HG03103 (cell line): Measurements from ENCODE around the gene LDB3.

Experiments
- ATAC-seq: cut with Tn5 transposase; IDR thresholded peaks from one replicate; pipeline ENCODE4 v1.9.1; 2021; ENCODE audit warnings: low read depth; ENCODE audit not compliant: unreplicated experiment

Gene LDB3

GRCh38 chr10:86684331-86685097, 16.2 kb downstream of the LDB3 start:
- no peak for ATAC-seq

GRCh38 chr10:86685416-86685815, 17.1 kb downstream of the LDB3 start:
- no peak for ATAC-seq

- ATAC-seq: no peak
These were observed 17.8 kb downstream of the LDB3 start for GRCh38 chr10:86685893-86686632.

DNA sequence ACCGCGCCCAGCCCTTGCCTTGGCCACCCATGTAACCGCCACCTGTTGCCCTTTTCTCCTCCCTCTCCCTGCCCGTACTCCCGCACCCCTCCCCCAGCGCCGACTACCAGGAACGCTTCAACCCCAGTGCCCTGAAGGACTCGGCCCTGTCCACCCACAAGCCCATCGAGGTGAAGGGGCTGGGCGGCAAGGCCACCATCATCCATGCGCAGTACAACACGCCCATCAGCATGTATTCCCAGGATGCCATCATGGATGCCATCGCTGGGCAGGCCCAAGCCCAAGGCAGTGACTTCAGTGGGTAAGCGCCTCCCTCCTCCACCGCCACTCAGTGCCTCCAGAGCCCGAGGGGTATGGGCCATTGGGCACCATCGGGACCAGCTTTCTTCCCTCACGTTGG, 18.7 kb downstream of the LDB3 start:
- no peak for ATAC-seq

DNA sequence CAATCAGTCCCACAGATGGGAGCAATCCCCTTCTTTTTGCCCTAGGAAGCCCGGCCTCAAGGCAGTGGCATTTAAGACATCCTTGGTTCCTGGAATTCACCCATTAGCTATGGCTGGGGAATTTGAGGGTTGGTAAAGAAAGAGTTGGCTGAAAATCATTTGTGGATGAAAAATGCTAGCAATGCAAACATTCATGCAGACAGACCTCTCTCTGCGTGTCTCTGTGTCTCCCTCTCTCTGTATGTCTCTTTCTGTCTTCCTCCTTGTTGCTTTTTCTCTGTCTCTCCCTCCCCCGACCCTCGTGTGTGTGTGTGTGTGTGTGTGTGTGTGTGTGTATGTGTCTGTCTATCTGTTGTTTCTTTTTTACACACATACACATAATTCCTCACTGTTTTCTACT, 19.4 kb downstream of the LDB3 start:
- no peak for ATAC-seq

- peak; percentile 81 for ATAC-seq
These were observed 20.1 kb downstream of the LDB3 start for GRCh38 chr10:86688398-86688921.

DNA sequence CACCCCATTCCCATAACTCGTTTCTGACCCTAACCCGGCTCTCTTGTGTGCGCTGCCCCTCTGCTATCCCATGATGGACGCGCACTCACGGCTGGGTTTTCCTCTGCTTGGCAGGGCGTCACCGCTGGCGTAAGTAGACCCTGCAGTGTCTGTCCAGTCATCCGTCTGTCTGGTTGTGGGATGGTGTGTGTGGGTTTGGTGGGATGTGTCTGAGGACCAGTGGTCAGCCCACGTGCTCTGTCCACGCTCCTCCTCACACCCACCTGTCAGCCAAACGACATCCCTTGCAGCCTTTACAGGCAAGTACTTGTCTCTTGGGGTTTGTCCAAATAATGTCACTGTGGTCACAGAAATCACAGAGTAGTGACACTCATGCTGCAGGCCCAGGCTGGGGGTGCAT, 20.8 kb downstream of the LDB3 start:
- ATAC-seq: no peak

DNA sequence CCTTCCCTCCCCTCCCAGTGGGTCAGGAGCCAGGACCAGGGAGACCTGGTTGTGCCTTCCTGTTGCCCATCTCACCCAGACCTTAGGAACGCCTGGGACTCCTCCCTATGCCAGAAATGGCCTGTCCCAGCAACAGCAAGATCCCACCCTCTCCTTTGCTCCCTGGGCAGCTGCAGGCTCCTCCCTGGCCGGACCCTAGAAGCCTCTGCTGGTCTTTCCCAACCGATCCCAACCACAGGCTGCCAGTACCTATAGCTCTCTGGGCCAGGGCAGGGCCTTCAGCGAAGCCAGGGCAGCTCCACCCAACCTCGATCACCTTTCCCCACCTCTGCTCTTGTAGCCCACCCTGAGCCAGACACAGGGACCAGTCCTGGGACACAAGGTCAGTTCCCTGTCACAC, 21.9 kb downstream of the LDB3 start:
- no peak for ATAC-seq

- no peak for ATAC-seq
These were observed 22.4 kb downstream of the LDB3 start for GRCh38 chr10:86690657-86691084.

DNA sequence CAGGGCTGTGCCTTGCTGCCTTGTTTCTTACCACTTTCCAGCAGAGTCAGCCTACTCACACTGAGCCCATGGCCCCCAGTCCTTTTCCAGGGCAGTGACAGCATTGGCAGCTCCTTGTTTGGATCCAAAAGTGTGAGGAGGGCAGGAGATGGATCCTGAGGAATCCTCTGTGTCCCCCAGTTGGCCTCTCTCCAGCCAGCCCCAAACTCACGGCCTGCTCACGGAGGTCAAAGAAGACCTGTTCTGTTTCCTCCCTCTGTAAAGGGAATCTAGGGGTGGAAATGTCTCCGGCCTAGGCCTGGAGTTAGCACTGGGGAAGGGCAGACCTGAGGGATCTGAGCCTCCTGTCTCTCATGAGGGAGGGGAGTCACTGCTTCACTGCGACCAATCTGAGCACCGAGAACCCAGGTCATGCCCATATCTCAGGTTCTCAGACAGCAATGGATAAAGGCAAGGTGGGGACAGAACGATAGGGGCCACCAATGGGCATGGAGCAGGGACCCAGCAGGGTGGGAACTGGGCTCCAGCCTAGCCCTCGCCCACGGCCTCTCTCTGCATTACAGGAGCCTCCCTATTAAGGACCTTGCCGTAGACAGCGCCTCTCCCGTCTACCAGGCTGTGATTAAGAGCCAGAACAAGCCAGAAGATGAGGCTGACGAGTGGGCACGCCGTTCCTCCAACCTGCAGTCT, 23.2 kb downstream of the LDB3 start:
- ATAC-seq: no peak

DNA sequence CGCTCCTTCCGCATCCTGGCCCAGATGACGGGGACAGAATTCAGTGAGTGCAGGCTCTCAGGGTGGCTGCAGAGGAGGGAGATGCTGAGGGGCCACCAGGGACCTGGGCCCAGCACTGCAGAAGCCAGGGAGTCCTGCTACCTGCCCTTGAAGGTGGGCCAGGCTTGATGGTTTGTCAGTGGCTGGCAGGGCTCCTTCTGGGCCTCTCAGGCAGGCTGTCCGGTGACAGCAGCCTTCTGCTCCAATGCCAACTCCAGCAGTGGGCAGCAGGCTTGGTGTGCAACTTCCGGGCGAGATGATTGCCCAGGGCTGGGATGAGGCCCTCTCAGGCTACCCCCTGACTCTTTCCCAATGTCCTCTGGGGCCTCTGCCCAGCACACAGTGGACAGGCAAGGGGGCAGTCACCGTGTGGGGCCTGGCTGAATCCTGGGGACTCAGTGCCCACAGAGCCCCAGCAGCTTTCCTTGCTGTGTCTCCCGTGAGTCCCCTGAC, 23.8 kb downstream of the LDB3 start:
- ATAC-seq: no peak

DNA sequence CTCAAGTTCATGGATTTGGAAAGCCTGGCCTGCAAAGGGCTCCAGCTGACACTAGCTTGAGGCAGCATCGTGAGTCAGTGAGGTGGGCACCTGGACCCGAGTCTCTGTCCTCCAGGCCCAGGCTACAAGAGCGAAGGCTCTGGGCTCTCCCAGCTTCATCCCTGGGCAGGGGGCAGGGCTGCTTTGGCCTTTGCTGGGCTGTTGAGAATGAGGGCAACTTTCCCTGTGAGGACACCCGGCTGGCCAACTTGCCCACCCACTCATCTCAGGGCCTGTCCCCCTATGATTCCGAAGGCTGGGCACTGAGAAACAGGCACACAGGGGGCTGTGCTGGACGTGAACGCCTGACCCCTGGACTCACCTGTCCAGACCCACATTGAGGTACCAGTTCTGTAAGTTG, 24.4 kb downstream of the LDB3 start:
- ATAC-seq: no peak

DNA sequence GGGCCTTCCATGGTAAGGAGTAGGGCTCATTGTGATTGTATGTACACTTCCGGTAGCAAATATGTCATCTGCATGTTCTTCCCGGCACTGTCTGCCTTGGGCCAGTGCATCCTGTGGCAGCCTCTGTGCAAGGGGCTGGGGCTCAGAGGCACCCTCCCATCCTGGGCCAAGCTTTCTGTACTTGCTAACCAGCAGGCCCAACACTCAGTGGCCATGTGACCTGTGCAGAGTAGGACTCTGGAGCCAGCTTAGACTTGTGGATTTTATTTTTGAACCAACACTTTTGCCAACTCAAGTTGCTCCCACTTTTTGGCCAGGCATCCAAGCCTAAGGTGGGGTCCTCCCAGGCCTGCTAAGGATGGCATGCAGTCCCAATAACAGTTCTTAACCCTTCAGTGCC, 25.0 kb downstream of the LDB3 start:
- no peak for ATAC-seq

GRCh38 chr10:86693721-86694369, 25.5 kb downstream of the LDB3 start:
- ATAC-seq: no peak

DNA sequence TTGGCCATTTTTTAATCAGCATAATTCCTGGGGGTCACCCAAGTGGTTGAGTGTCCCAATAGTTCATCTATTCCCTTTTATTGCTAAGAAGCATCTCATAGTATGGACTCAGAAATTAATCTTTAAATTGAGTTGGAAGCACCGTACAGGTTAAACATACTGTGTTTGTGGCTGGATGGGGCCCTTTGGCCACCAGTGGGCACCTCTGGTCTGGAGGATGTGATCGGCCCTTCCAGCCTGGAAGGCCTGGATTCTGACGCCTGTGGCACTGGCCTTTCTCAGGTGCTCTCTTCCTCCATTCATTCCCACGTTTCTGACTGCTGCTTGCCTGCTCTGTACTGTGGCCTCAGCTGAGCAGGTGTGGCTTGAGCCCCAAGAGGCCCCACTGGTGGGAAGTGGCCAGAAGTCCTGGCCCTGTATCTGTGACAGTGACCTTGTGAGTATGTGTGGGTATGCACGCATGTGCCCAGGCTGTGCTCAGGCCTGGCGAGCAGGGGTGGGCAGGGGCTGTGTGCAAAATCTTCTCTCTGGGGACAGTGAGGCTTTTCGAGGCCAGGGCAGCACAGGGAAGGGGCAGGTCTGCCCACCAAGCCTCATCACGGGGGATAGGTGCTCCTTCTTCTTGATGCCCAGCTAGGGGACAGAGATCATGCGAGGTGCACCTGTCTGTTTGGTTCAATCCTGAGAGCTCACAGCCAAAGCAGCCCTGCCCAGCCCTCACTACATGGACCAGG, 30.1 kb downstream of the LDB3 start:
- no peak for ATAC-seq

GRCh38 chr10:86699125-86699524, 30.8 kb downstream of the LDB3 start:
- ATAC-seq: no peak

DNA sequence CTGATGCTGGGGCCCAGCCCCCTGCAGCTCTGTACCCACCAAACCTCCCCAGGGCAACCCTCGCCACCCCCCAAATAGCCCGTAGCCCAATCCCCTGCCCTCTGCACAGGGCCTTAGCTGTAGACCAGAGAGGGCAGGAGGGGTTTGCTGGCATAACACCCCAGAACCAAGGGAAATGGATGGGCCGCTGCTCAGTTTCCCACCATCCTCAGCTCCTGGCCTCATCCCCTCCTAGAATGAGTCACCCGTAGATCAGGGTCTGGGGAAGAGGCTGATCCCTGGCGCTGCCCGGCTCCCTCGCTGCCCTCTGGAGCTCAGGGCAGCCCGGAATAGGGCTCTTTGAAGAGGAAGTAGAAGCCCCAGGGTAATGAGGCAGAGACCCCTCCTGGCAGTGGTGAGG, 31.2 kb downstream of the LDB3 start:
- no peak for ATAC-seq

GRCh38 chr10:86699991-86700840, 31.9 kb downstream of the LDB3 start:
- ATAC-seq: no peak
